Measurements from ENCODE around the gene EXOC4. TPM values are rescaled to one million over a fixed set of nuclear protein-coding genes. Genes with fewer than 3 reads are reported as not detected.
"Not testable (repeated sequence)": the region's sequence is repeated elsewhere in the genome, so short reads cannot be mapped to it uniquely, and the experiment has no call there.

Gene EXOC4
- 10 to 100 TPM; 52.4 to 82.2 (median 67.0) TPM for total RNA-seq

DNA sequence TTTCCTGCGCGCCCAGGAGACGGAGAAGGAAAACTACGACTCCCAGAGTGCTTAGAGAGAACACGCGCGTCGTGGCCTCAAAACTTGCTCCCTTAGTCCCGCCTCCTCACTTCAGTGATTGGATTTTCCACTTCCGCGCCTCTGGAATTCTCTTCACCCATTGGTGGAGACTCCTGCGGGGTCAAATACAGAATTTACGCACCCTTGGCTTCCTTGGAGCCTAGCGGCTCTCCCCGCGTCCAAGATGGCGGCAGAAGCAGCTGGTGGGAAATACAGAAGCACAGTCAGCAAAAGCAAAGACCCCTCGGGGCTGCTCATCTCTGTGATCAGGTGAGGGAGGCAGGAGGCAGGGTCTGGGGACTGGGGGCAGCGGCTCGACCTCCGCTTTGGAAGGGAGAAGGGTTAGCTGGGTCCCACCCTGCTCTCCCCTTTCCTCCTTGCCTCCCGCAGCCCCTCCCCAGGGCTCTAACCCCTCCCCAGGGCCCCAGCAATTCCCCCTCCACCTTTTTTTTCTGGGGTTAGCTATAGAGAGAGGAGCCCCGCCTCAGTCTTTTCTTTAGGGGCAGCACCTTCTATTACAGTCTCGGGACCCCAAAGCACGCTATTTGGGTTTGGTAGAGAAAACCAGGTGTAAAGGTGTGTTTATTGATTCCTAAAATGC is at the start of gene EXOC4:
TSS of gene EXOC4 (plus strand) at position 221 of the 661 bp plus-strand sequence.
- WGBS, 2 donors: 0 to 1% methylated on average over 25 of the region's 25 CpGs
- H3K4me3 ChIP-seq (ENCODE audit: low read depth, poor library complexity, severe bottlenecking): peak within 1 kb of the TSS; percentile 98
- intact Hi-C loops (cut with DNase I; ENCODE audit: low total_unique reads): no loop called here
- peak; percentile 96 to 98 for DNase-seq (ENCODE audit: low spot score in 2 of 2)
- TF ChIP-seq, protein P1, sequence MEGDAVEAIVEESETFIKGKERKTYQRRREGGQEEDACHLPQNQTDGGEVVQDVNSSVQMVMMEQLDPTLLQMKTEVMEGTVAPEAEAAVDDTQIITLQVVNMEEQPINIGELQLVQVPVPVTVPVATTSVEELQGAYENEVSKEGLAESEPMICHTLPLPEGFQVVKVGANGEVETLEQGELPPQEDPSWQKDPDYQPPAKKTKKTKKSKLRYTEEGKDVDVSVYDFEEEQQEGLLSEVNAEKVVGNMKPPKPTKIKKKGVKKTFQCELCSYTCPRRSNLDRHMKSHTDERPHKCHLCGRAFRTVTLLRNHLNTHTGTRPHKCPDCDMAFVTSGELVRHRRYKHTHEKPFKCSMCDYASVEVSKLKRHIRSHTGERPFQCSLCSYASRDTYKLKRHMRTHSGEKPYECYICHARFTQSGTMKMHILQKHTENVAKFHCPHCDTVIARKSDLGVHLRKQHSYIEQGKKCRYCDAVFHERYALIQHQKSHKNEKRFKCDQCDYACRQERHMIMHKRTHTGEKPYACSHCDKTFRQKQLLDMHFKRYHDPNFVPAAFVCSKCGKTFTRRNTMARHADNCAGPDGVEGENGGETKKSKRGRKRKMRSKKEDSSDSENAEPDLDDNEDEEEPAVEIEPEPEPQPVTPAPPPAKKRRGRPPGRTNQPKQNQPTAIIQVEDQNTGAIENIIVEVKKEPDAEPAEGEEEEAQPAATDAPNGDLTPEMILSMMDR (IDR thresholded peaks at IDR 0.05): no peak
- no peak for TF ChIP-seq POLR2A (IDR thresholded peaks at IDR 0.05)

DNA sequence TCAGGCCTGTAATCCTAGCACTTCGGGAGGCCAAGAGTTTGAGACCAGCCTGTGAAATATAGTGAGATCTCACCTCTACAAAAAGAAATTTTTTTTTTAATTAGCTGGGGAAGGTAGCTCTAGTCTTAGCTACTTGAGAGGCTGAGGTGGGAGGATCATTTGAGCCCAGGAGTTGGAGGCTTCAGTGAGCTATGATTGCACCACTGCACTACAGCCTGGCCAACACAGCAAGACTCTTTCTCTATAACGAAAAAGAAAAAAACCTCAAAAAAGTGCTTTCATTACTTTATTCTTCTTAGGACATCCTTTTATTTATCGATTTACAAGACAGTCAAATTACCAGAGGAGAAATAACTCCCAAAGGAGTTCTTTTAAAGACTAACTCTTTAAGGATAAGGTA is 49.4 kb upstream of the EXOC4 start:
- intact Hi-C loops (cut with DNase I; ENCODE audit: low total_unique reads): no loop called here
- 88 to 95% methylated on average over 3 of the region's 3 CpGs for WGBS, 2 donors
- no peak for DNase-seq (ENCODE audit: low spot score in 2 of 2)
- H3K4me3 ChIP-seq (ENCODE audit: low read depth, poor library complexity, severe bottlenecking): no peak overlapping the region
- TF ChIP-seq, protein P1 (IDR thresholded peaks at IDR 0.05): no peak

DNA sequence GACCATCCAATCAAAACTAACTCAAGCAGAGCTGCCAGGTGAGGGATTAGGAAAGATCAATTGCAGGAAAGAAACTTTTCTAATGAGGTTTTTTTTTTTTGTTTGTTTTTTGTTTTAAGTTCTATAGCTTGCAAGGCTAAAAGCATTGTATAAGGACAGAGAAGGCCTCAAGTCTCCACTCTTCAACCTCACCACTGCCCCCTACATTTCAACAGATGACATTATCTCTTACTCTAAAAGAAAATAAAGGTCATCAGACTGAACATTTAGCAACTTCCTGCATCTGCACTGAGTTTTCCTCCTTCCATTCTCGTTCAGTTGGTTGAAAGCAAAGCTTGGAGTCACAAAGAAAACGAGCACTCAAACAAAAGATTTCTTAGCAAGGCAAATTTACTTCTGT is 45.2 kb upstream of the EXOC4 start:
- WGBS, 2 donors: 59 to 80% methylated on average over 2 of the region's 2 CpGs
- no peak for DNase-seq (ENCODE audit: low spot score in 2 of 2)
- intact Hi-C loops (cut with DNase I; ENCODE audit: low total_unique reads): no loop called here
- H3K4me3 ChIP-seq (ENCODE audit: low read depth, poor library complexity, severe bottlenecking): no peak overlapping the region
- no peak for TF ChIP-seq POLR2A (IDR thresholded peaks at IDR 0.05)
- TF ChIP-seq, protein P1 (IDR thresholded peaks at IDR 0.05): no peak

DNA sequence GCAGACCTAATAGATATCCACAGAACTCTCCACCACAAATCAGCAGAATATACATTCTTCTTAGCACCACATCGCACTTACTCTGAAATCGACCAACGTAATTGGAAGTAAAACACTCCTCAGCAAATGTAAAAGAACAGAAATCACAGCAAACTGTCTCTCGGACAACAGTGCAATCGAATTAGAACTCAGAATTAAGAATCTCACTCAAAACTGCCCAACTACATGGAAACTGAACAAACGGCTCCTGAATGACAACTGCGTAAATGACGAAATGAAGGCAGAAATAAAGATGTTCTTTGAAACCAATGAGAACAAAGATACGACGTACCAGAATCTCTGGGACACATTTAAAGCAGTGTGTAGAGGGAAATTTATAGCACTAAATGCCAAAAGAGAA is 42.1 kb upstream of the EXOC4 start:
- 88 to 90% methylated on average over 10 of the region's 10 CpGs for WGBS, 2 donors
- H3K4me3 ChIP-seq (ENCODE audit: low read depth, poor library complexity, severe bottlenecking); intact Hi-C loops (cut with DNase I; ENCODE audit: low total_unique reads): not testable (repeated sequence)

DNA sequence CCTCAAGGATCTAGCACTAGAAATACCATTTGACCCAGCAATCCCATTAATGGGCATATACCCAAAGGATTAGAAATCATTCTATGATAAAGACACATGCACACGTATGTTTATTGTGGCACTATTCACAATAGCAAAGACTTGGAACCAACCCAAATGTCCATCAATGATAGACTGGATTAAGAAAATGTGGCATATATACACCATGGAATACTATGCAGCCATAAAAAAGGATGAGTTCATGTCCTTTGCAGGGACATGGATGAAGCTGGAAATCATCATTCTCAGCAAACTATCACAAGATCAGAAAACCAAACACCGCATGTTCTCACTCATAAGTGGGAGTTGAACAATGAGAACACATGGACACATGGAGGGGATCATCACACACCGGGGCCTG is 39.1 kb upstream of the EXOC4 start:
- intact Hi-C loops (cut with DNase I; ENCODE audit: low total_unique reads); DNase-seq (ENCODE audit: low spot score in 2 of 2); H3K4me3 ChIP-seq (ENCODE audit: low read depth, poor library complexity, severe bottlenecking): not testable (repeated sequence)
- WGBS, 2 donors: 90 to 98% methylated on average over 3 of the region's 3 CpGs

More for the DNA sequence above, 42.1 kb upstream of the EXOC4 start:
- not testable (repeated sequence) for DNase-seq (ENCODE audit: low spot score in 2 of 2)

DNA sequence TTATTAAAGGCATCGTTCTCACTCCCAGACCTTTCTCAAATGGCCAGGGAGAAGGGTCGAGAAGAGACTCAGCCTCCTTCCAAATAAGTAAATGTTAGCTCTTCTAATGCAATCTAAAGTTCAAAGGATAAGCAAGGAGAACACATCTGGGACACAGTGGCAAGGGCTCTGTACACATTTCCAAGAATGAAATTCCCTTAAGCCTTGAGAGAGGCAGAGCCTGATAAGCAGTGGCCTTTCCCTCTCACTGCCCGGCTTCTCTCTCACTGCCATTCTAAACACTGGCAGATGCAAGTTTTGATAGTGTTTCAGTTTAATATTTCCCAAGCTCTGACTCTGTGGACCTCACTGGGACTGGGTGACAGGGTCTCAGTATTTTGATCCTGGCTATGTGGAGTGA is 35.1 kb upstream of the EXOC4 start:
- H3K4me3 ChIP-seq (ENCODE audit: low read depth, poor library complexity, severe bottlenecking): no peak overlapping the region
- intact Hi-C loops (cut with DNase I; ENCODE audit: low total_unique reads): no loop called here
- DNase-seq (ENCODE audit: low spot score in 2 of 2): no peak
- no peak for TF ChIP-seq POLR2A (IDR thresholded peaks at IDR 0.05)
- TF ChIP-seq, protein P1 (IDR thresholded peaks at IDR 0.05): no peak
- 63 to 79% methylated on average over 3 of the region's 3 CpGs for WGBS, 2 donors

DNA sequence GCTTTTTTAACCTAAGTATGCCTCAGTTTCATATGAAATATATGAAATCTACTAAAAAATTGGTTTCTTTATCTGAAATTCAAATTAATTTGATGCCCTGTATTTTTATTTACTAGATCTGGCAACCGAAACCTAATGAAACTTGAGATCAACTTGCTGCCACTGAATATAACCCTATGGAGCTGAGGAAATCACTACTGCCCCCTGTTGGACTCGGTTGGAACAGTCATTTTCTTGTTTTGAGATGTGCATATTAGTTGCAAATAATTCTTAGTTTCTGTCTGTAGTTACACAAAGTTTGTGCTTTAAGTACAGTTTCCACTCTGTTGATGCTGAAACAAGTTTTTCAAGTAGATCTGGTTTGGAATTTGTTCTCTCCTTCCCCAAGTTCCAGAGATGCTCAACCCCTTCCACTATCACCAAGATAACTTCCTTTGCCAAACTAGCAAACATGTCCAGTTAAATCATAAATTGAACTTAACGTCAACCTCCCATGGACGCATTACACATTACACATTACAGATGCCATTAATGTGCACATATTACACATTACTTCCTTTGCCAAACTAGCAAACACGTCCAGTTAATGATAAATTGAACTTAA is 22.2 kb upstream of the EXOC4 start:
- TF ChIP-seq, protein P1 (IDR thresholded peaks at IDR 0.05): no peak
- TF ChIP-seq POLR2A (IDR thresholded peaks at IDR 0.05): no peak

More for the DNA sequence above, 22.2 kb upstream of the EXOC4 start:
- peak in 1 of 2 donors; percentile 38 for DNase-seq (ENCODE audit: low spot score in 2 of 2)
- no peak overlapping the region for H3K4me3 ChIP-seq (ENCODE audit: low read depth, poor library complexity, severe bottlenecking)
- 32 to 35% methylated on average over 5 of the region's 5 CpGs for WGBS, 2 donors
- intact Hi-C loops (cut with DNase I; ENCODE audit: low total_unique reads): no loop called here

Measured in lower leg skin (tissue), 4 donors.